Erythroblast (primary cell): Measurements from ENCODE around the gene IL1RAP.

ENCODE experiments used
- DNase-seq, 2 experiments: peaks; one replicate each; lab custom pipeline; 2025; lab: John Stamatoyannopoulos, UW
- GATA1 ChIP-seq: IDR thresholded peaks from 2 replicates; pipeline ENCODE4 v1.6.1; 2011; ENCODE audit warnings: low read depth, mild to moderate bottlenecking, control low read depth, low read length, moderate library complexity
- POLR2A ChIP-seq: IDR thresholded peaks from 2 replicates; pipeline ENCODE4 v1.6.1; 2011; ENCODE audit warnings: mild to moderate bottlenecking, low read length

Gene IL1RAP

GRCh38 chr3:190585805-190586630, 72.1 kb downstream of the IL1RAP start:
- DNase-seq: peak; percentile 43 to 82
- TF ChIP-seq GATA1 (no peak), POLR2A (peak; percentile 58)

- peak; percentile 29 for TF ChIP-seq POLR2A
- TF ChIP-seq GATA1: no peak
- DNase-seq: peak in 1 of 2 experiments; percentile 61
These were observed 72.7 kb downstream of the IL1RAP start for GRCh38 chr3:190586631-190587011.

DNA sequence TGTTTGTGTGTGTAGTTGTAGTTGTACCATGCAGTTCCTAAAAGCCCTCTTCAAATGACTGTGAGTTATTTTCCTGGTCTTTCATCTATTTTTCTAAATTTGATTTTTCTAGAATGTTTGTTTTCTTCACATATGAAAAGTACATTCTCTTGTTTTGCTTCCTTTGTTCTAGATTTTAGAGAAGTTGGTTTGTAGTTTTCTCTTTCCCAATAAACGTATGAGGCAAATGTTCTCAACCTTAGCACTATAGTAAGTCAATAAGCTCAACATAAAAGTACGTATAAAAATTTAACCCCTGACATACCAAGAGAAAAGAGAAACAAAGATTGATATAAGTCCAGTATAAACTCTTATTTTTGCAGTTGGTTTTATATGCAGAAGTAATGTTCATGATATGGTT, 74.7 kb downstream of the IL1RAP start:
- no peak for DNase-seq
- no peak for TF ChIP-seq GATA1
- TF ChIP-seq POLR2A: no peak

DNA sequence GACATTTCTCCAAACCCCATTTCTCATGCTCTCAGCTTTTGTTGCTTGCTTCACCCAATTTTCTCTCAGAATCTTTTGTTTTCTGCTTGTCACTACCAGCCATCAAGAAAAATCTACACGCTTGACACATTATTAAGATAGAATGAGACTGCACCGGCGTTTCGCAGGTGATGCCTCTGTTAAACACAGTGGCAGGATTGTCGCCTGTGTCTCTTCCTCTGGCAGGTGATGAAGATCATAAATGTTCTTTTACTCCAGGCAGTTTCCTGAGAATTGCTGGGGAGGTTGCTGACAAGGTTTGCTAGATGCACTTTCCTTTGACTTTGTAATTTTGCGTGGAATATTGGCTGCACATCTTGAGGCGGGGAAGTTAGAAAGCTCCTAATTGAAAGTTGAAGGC, 75.4 kb downstream of the IL1RAP start:
- TF ChIP-seq POLR2A (no peak), GATA1 (no peak)
- no peak for DNase-seq

- no peak for DNase-seq
- TF ChIP-seq GATA1: no peak
- no peak for TF ChIP-seq POLR2A
These were observed 77.2 kb downstream of the IL1RAP start for GRCh38 chr3:190591080-190591479.

DNA sequence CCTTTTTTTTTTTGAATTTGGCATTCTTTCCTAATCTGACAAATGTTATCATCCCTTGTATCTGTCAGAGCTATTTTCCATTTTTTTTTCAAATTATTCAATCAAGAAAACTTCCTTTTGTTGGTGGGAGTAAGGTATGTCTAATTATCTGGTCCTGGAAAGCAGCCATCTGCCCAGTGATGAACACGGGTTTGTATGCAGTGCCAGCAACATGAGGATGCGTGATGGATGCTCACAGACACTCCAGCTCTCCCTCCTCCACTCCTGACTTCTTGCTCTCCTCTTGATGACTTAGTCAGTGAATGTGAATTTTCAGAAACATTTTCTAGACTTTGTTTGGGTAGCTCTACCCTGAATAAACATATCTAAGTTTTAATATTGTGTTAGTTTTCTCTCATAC, 79.2 kb downstream of the IL1RAP start:
- no peak for TF ChIP-seq POLR2A
- no peak for TF ChIP-seq GATA1
- DNase-seq: no peak

GRCh38 chr3:190594171-190594570, 80.3 kb downstream of the IL1RAP start:
- TF ChIP-seq POLR2A (no peak), GATA1 (no peak)

GRCh38 chr3:190595179-190595795, 81.4 kb downstream of the IL1RAP start:
- DNase-seq: no peak
- no peak for TF ChIP-seq GATA1
- no peak for TF ChIP-seq POLR2A

More at GRCh38 chr3:190594171-190594570, 80.3 kb downstream of the IL1RAP start:
- DNase-seq: no peak

- DNase-seq: no peak
- TF ChIP-seq POLR2A: no peak
These were observed 81.9 kb downstream of the IL1RAP start for GRCh38 chr3:190595807-190596206.

- DNase-seq: no peak
- TF ChIP-seq POLR2A (no peak), GATA1 (no peak)
These were observed 82.7 kb downstream of the IL1RAP start for GRCh38 chr3:190596349-190597285.

DNA sequence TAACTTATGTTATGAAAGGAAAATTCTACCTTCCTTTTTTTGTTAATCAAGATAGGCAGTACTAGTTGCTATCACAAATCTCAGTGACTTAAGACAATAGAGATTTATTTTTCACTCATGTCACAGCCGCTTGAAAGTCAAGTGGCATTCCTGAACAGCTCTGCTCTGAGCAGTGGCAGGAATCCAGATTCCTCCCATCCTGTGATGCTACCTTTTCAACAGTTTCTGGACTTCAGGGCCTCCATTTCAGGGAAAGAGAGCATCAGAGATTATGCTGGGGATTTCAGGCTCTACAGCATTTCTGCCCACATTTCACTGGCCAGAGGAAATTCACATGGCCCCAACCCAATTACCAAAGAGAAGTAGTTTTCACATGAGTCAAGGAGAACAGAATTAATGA, 83.4 kb downstream of the IL1RAP start:
- no peak for DNase-seq
- TF ChIP-seq GATA1 (no peak), POLR2A (no peak)

DNA sequence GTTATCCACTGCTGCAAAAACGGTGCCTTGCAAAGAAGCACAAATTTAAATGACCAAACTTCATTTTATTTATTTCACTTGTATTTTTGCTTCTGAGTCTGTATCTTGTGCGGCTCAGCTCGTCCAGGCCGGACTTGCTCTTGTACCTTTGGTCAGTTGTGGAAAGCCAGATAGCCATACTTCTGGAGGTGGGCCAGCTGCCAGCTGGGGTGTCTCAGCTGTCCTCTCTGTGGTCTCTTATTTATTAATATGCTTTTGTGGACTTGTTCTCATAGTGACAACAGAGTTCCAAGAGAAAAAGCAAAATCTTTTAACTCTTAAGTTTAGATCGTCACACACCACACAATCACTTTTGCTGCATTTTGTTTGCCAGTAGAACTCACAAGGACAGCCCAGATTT, 87.7 kb downstream of the IL1RAP start:
- no peak for TF ChIP-seq GATA1
- TF ChIP-seq POLR2A: no peak
- no peak for DNase-seq

GRCh38 chr3:190605385-190605784, 91.5 kb downstream of the IL1RAP start:
- TF ChIP-seq POLR2A (no peak), GATA1 (no peak)
- no peak for DNase-seq
